Measurements from ENCODE around the gene TRMT112.

TRMT112 gene

GRCh38 chr11:64284048-64284961, 33.1 kb downstream of the TRMT112 start, which contains the start of gene BAD:
Gene BAD (minus strand): TSS chr11:64284665. CDS start chr11:64284368, 297 bp downstream.
- H3K79me2 ChIP-seq (ENCODE audit: insufficient read depth, low read length), result no peaks in the 10 kb centered on the region
- H4K20me1 ChIP-seq (ENCODE audit: insufficient read depth, low read length), result no peaks in the 10 kb centered on the region
- H3K36me3 ChIP-seq (ENCODE audit: insufficient read depth, low read length), result peaks cover 20% of the 10 kb centered on the region; the same call in 1 of the 2 replicates
- peak within 1 kb of the TSS; percentile 98 for H3K4me2 ChIP-seq (ENCODE audit: low read length)
- no peak within 1 kb of the TSS for H2AFZ ChIP-seq (ENCODE audit: low read length)
- peak within 1 kb of the TSS; percentile 87 for H3K9ac ChIP-seq (ENCODE audit: low read length)
- H3K27ac ChIP-seq (ENCODE audit: low read depth, low read length, poor library complexity, severe bottlenecking), result peak within 1 kb of the TSS; percentile 87
- H3K9me2 ChIP-seq (ENCODE audit: low read depth, low read length), result no peaks in the 10 kb centered on the region
- H3K4me1 ChIP-seq (ENCODE audit: insufficient read depth, low read length, severe bottlenecking), result peaks cover 17% of the 10 kb centered on the region
- H3K9me3 ChIP-seq (ENCODE audit: low read length), result no peaks in the 10 kb centered on the region
- H3F3A ChIP-seq (ENCODE audit: insufficient read depth, low read length), result no peaks in the 10 kb centered on the region
- H3K4me3 ChIP-seq (ENCODE audit: low read depth, low read length, poor library complexity, severe bottlenecking), result peak within 1 kb of the TSS; percentile 86
- H3K27me3 ChIP-seq (ENCODE audit: insufficient read depth, low read length), result no peaks in the 10 kb centered on the region
- no peak for TF ChIP-seq EZH2 (IDR thresholded peaks at IDR 0.05; ENCODE audit: borderline replicate concordance, low read length)
- peak; percentile 5; the same call in 1 of the 2 replicates for TF ChIP-seq CTCF (IDR thresholded peaks at IDR 0.05; ENCODE audit: low read length)

- no peaks in the 10 kb centered on the region for H3K9me3 ChIP-seq (ENCODE audit: low read length)
- peaks cover 27% of the 10 kb centered on the region; the same call in 1 of the 2 replicates for H3K36me3 ChIP-seq (ENCODE audit: insufficient read depth, low read length)
- no peaks in the 10 kb centered on the region for H4K20me1 ChIP-seq (ENCODE audit: insufficient read depth, low read length)
- H3K9ac ChIP-seq (ENCODE audit: low read length), result no peak overlapping the region; the same call in 1 of the 2 replicates
- H3K4me3 ChIP-seq (ENCODE audit: low read depth, low read length, poor library complexity, severe bottlenecking), result no peak overlapping the region
- no peak overlapping the region for H2AFZ ChIP-seq (ENCODE audit: low read length)
- no peak for TF ChIP-seq EZH2 (IDR thresholded peaks at IDR 0.05; ENCODE audit: borderline replicate concordance, low read length)
- no peak for TF ChIP-seq CTCF (IDR thresholded peaks at IDR 0.05; ENCODE audit: low read length)
- H3K9me2 ChIP-seq (ENCODE audit: low read depth, low read length), result no peaks in the 10 kb centered on the region
- H3K4me1 ChIP-seq (ENCODE audit: insufficient read depth, low read length, severe bottlenecking), result peaks cover 17% of the 10 kb centered on the region
- no peaks in the 10 kb centered on the region for H3K27me3 ChIP-seq (ENCODE audit: insufficient read depth, low read length)
- H3F3A ChIP-seq (ENCODE audit: insufficient read depth, low read length), result no peaks in the 10 kb centered on the region
- no peaks in the 10 kb centered on the region for H3K79me2 ChIP-seq (ENCODE audit: insufficient read depth, low read length)
- H3K4me2 ChIP-seq (ENCODE audit: low read length), result 0 out of 2 replicates have a peak overlapping the region, but pooled peaks have one; percentile 98
- H3K27ac ChIP-seq (ENCODE audit: low read depth, low read length, poor library complexity, severe bottlenecking), result no peak overlapping the region
Measured at GRCh38 chr11:64283092-64283491, 34.3 kb downstream of the TRMT112 start.

GRCh38 chr11:64281957-64282770, 35.2 kb downstream of the TRMT112 start:
- Histone ChIP-seq H3F3A (ENCODE audit: insufficient read depth, low read length) (no peaks in the 10 kb centered on the region), H3K27me3 (ENCODE audit: insufficient read depth, low read length) (no peaks in the 10 kb centered on the region), H3K9me2 (ENCODE audit: low read depth, low read length) (no peaks in the 10 kb centered on the region), H3K79me2 (ENCODE audit: insufficient read depth, low read length) (no peaks in the 10 kb centered on the region), H4K20me1 (ENCODE audit: insufficient read depth, low read length) (no peaks in the 10 kb centered on the region), H3K9me3 (ENCODE audit: low read length) (no peaks in the 10 kb centered on the region), H2AFZ (ENCODE audit: low read length) (no peak overlapping the region), H3K27ac (ENCODE audit: low read depth, low read length, poor library complexity, severe bottlenecking) (no peak overlapping the region), H3K4me3 (ENCODE audit: low read depth, low read length, poor library complexity, severe bottlenecking) (no peak overlapping the region), H3K36me3 (ENCODE audit: insufficient read depth, low read length) (peaks cover 28% of the 10 kb centered on the region; the same call in 1 of the 2 replicates), H3K4me2 (ENCODE audit: low read length) (no peak overlapping the region), H3K9ac (ENCODE audit: low read length) (no peak overlapping the region), H3K4me1 (ENCODE audit: insufficient read depth, low read length, severe bottlenecking) (peaks cover 17% of the 10 kb centered on the region)
- no peak for TF ChIP-seq EZH2 (IDR thresholded peaks at IDR 0.05; ENCODE audit: borderline replicate concordance, low read length)
- TF ChIP-seq CTCF (IDR thresholded peaks at IDR 0.05; ENCODE audit: low read length), result no peak
